CD14-positive monocyte (primary cell): ENCODE measurements around the gene CHRNA4. TPM values are rescaled to one million over a fixed set of nuclear protein-coding genes. Genes with fewer than 3 reads are reported as not detected.

Experiments used
- DNase-seq, 3 donors: peaks; one replicate each; pipeline ENCODE4 v3.0.0-alpha.2; 2011 to 2022
- H2AFZ ChIP-seq: 2 replicates; pipeline ENCODE4 v1.6.0; 2012; ENCODE audit warnings: mild to moderate bottlenecking, low read depth, low read length, inconsistent platforms; ENCODE audit not compliant: insufficient read depth, poor library complexity, severe bottlenecking
- H3K27ac ChIP-seq, 2 donors: 1 replicate in 1 of 2; 2 replicates in 1 of 2; pipeline ENCODE4 v1.5.1; 2012 to 2013; ENCODE audit warnings: low read length in 2 of 2, control low read depth in 1 of 2, inconsistent platforms in 1 of 2, low read depth in 1 of 2, mild to moderate bottlenecking in 1 of 2
- H3K27me3 ChIP-seq, 2 donors: one replicate each; pipeline versions ENCODE4 v1.6.0 to v1.6.1; 2011 to 2013; ENCODE audit warnings: low read length in 2 of 2; ENCODE audit not compliant: control insufficient read depth in 2 of 2, insufficient read depth in 2 of 2
- H3K36me3 ChIP-seq, 2 donors: replicated peaks in 1 of 2; 1 replicate in 1 of 2; 2 replicates in 1 of 2; pipeline versions ENCODE4 v1.5.1 to v1.6.1; 2012 to 2013; ENCODE audit warnings: low read length in 2 of 2, control low read depth in 1 of 2, inconsistent platforms in 1 of 2, mild to moderate bottlenecking in 1 of 2; ENCODE audit not compliant: insufficient read depth in 2 of 2, control insufficient read depth in 1 of 2
- H3K4me1 ChIP-seq, 2 donors: 1 replicate in 1 of 2; 2 replicates in 1 of 2; pipeline versions ENCODE4 v1.5.1 to v1.6.1; 2012 to 2013; ENCODE audit warnings: low read length in 2 of 2, control low read depth in 1 of 2, inconsistent platforms in 1 of 2, mild to moderate bottlenecking in 1 of 2, moderate library complexity in 1 of 2; ENCODE audit not compliant: insufficient read depth in 2 of 2, control insufficient read depth in 1 of 2
- H3K4me2 ChIP-seq: replicated peaks from 2 replicates; pipeline ENCODE3; 2012; ENCODE audit warnings: low read length, moderate library complexity, mild to moderate bottlenecking; ENCODE audit not compliant: poor library complexity, severe bottlenecking; ENCODE audit errors: extremely low read depth
- H3K4me3 ChIP-seq, 3 experiments: fragments of 200-600 bp in 1 of 3; sonication (generic) in 1 of 3; replicated peaks in 1 of 3; 1 replicate in 2 of 3; 2 replicates in 1 of 3; pipeline ENCODE4 v1.5.1; 2011 to 2013; ENCODE audit warnings: low read length in 3 of 3, mild to moderate bottlenecking in 3 of 3, control low read depth in 2 of 3, low read depth in 2 of 3, inconsistent platforms in 1 of 3, moderate library complexity in 1 of 3
- H3K79me2 ChIP-seq: 2 replicates; pipeline ENCODE4 v1.6.0; 2012; ENCODE audit warnings: mild to moderate bottlenecking, control low read depth, inconsistent platforms, low read length, moderate library complexity; ENCODE audit not compliant: insufficient read depth
- H3K9ac ChIP-seq: 2 replicates; pipeline ENCODE4 v1.6.0; 2017; ENCODE audit warnings: low read length, mild to moderate bottlenecking; ENCODE audit not compliant: insufficient read depth, poor library complexity, severe bottlenecking
- H3K9me3 ChIP-seq, 2 donors: replicated peaks in 1 of 2; 1 replicate in 1 of 2; 2 replicates in 1 of 2; pipeline versions ENCODE4 v1.5.1 to v1.6.1; 2012 to 2013; ENCODE audit warnings: low read length in 2 of 2, control low read depth in 1 of 2; ENCODE audit not compliant: control insufficient read depth in 1 of 2, insufficient read depth in 1 of 2
- H4K20me1 ChIP-seq: 2 replicates; pipeline ENCODE4 v1.6.0; 2012; ENCODE audit warnings: mild to moderate bottlenecking, low read length, control low read depth, moderate library complexity; ENCODE audit not compliant: insufficient read depth
- H3K27ac Mint-ChIP-seq, 7 donors: one replicate each; pipeline ENCODE4 v1.8.0; 2020; ENCODE audit warnings: mild to moderate bottlenecking in 7 of 7, mixed read lengths in 7 of 7, moderate library complexity in 6 of 7, inconsistent platforms in 2 of 7
- H3K27me3 Mint-ChIP-seq, 3 donors: one replicate each; pipeline ENCODE4 v1.8.0; 2021 to 2022; ENCODE audit warnings: low read depth in 3 of 3, mild to moderate bottlenecking in 3 of 3, mixed read lengths in 3 of 3, moderate library complexity in 3 of 3, inconsistent platforms in 1 of 3
- H3K36me3 Mint-ChIP-seq, 2 donors: one replicate each; pipeline ENCODE4 v1.8.0; 2020; ENCODE audit warnings: mixed read lengths in 2 of 2, inconsistent platforms in 1 of 2, mild to moderate bottlenecking in 1 of 2
- H3K4me1 Mint-ChIP-seq: one replicate; pipeline ENCODE4 v1.8.0; 2020; ENCODE audit warnings: mild to moderate bottlenecking, mixed read lengths
- H3K4me3 Mint-ChIP-seq, 2 donors: one replicate each; pipeline ENCODE4 v1.8.0; 2020; ENCODE audit warnings: mild to moderate bottlenecking in 2 of 2, mixed read lengths in 2 of 2, moderate library complexity in 1 of 2
- H3K9me3 Mint-ChIP-seq, 7 donors: one replicate each; pipeline ENCODE4 v1.8.0; 2020 to 2022; ENCODE audit warnings: mixed read lengths in 7 of 7, mild to moderate bottlenecking in 6 of 7, moderate library complexity in 6 of 7, inconsistent platforms in 2 of 7
- WGBS: methylation state at CpG from one replicate; pipeline ENCODE4 v1.1.5; 2013; ENCODE audit warnings: missing lambda C conversion rate; ENCODE audit not compliant: insufficient coverage; 5-methylcytosine and 5-hydroxymethylcytosine counted together
- intact Hi-C, 2 donors: fragments of 100-400 bp; cut with micrococcal nuclease; formaldehyde crosslinking; loops; one replicate each; pipeline versions ENCODE4 v1.15.0 to v1.15.1; 2023
- polyA plus RNA-seq, 3 donors: library from polyadenylated mRNA; depleted of rRNA in 1 of 3; unstranded in 2 of 3; stranded (reverse) in 1 of 3; fragments of 300-500 nt in 2 of 3; fragments of >200 nt in 1 of 3; fragmentation: Illumina TruSeq in 2 of 3; gene quantifications; 1 replicate in 2 of 3; 2 replicates in 1 of 3; pipeline ENCODE4 v1.2.3, GENCODE V29; 2012 to 2021
- TF ChIP-seq, protein P1 (sequence below): fragments of 200-600 bp; IDR thresholded peaks from one replicate; pipeline ENCODE4 v1.8.0; 2022; ENCODE audit warnings: antibody characterized with exemption, mild to moderate bottlenecking

The CHRNA4 gene
- polyA plus RNA-seq, 3 donors, result not detected

DNA sequence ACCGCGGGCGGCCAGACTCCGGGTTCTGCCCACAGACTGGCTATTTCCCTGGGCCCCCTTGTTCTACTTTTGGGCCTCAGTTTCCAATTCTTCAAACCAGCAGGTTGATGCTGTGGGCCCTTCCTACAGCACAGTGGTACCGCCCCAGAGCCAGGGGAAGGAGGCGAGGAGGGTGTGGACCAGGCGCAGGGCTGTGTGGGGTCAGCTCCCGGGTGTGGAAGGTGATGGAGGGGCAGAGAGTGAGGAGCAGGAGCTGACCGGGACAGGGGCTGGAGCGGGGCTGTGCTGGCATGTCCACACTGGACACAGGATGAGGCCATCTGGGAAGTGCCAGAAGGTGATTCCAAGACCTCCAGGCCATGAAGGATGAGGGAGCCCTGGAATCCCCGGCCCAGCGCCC, 35.2 kb upstream of the CHRNA4 start:
- intact Hi-C loops, result no loop called here
- H3K27me3 Mint-ChIP-seq, result peaks cover 2 to 15% (median 15%) of the 10 kb centered on the region in 3 donors

DNA sequence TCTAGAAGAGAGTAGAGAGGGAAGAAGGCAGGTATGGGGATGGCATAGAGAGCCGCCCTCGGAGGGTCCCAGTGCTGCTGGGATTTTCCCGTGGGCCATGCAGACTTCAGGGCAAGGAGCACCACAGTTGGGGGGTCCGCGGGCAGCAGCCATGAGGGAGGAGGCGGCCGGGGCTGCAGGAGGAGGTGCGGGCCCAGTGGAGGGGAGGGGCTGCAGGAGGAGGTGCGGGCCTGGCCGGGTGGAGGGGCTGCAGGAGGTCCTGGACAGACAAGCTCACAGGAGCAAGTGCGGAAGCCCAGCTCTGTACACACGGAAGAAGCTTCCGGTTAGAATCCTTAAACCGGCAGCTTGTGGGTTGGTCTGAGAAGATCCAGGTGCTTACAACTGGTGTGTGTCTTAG, 34.6 kb upstream of the CHRNA4 start:
- Mint-ChIP-seq H3K9me3 (peaks cover 0 to 2% (median 0%) of the 10 kb centered on the region in 7 donors), H3K27ac (no peak overlapping the region), H3K27me3 (peaks cover 2 to 15% (median 15%) of the 10 kb centered on the region in 3 donors), H3K4me3 (no peak overlapping the region), H3K4me1 (no peaks in the 10 kb centered on the region), H3K36me3 (no peaks in the 10 kb centered on the region)
- Histone ChIP-seq H3K4me1 (no peaks in the 10 kb centered on the region), H2AFZ (no peak overlapping the region), H3K79me2 (no peaks in the 10 kb centered on the region), H3K9me3 (no peaks in the 10 kb centered on the region), H3K4me3 (no peak overlapping the region), H3K27me3 (no peaks in the 10 kb centered on the region), H3K27ac (no peak overlapping the region), H3K36me3 (no peaks in the 10 kb centered on the region), H3K9ac (no peak overlapping the region), H3K4me2 (no peak overlapping the region), H4K20me1 (no peaks in the 10 kb centered on the region)
- DNase-seq, result no peak
- 91% methylated on average over 10 of the region's 14 CpGs for WGBS
- TF ChIP-seq, protein P1, sequence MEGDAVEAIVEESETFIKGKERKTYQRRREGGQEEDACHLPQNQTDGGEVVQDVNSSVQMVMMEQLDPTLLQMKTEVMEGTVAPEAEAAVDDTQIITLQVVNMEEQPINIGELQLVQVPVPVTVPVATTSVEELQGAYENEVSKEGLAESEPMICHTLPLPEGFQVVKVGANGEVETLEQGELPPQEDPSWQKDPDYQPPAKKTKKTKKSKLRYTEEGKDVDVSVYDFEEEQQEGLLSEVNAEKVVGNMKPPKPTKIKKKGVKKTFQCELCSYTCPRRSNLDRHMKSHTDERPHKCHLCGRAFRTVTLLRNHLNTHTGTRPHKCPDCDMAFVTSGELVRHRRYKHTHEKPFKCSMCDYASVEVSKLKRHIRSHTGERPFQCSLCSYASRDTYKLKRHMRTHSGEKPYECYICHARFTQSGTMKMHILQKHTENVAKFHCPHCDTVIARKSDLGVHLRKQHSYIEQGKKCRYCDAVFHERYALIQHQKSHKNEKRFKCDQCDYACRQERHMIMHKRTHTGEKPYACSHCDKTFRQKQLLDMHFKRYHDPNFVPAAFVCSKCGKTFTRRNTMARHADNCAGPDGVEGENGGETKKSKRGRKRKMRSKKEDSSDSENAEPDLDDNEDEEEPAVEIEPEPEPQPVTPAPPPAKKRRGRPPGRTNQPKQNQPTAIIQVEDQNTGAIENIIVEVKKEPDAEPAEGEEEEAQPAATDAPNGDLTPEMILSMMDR, result no peak
- intact Hi-C loops, result no loop called here

More for the DNA sequence above, 35.2 kb upstream of the CHRNA4 start:
- H3K4me2 ChIP-seq, result no peak overlapping the region
- no peak for DNase-seq
- H3K27ac ChIP-seq, result no peak overlapping the region
- Mint-ChIP-seq H3K9me3 (peaks cover 0 to 2% (median 0%) of the 10 kb centered on the region in 7 donors), H3K4me1 (no peaks in the 10 kb centered on the region), H3K27ac (no peak overlapping the region), H3K4me3 (no peak overlapping the region), H3K36me3 (no peaks in the 10 kb centered on the region)
- no peak overlapping the region for H3K9ac ChIP-seq
- no peak overlapping the region for H2AFZ ChIP-seq
- TF ChIP-seq, protein P1, result no peak
- H3K4me3 ChIP-seq, result no peak overlapping the region
- no peaks in the 10 kb centered on the region for H3K36me3 ChIP-seq
- no peaks in the 10 kb centered on the region for H4K20me1 ChIP-seq
- H3K27me3 ChIP-seq, result no peaks in the 10 kb centered on the region
- 94% methylated on average over 12 of the region's 12 CpGs for WGBS
- no peaks in the 10 kb centered on the region for H3K4me1 ChIP-seq
- no peaks in the 10 kb centered on the region for H3K9me3 ChIP-seq
- H3K79me2 ChIP-seq, result no peaks in the 10 kb centered on the region
